ENCODE measurements around the gene FOXC2. TPM values are rescaled to one million over a fixed set of nuclear protein-coding genes. Genes with fewer than 3 reads are reported as not detected.

The FOXC2 gene
- polyA plus RNA-seq, 3 donors: not detected

DNA sequence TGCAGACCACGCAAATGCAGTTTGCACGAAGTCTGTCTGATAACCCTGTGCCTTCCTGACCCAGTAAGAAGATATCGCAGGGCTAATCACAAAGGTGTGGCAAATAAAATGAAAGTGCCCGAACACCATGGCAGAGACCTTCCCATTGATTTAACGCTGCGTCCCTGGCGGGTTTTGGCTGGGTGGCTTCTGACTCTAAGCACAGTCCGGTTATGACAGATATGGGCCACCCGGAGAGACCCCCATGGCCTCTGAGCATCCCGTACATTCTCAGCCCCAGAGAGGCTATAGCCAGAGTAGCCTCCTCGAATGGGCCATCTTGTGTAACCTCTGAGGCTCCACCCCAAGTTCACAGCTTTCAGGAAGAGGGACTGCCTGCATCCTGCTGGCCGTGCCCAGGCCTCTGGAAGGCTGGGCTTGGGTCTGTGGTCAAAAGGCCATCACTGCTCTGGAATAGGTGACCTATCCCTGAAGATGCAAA is 5.5 kb downstream of the FOXC2 start:
- 84% methylated on average over 12 of the region's 12 CpGs for WGBS (ENCODE audit: insufficient coverage)
- H3K9me3 Mint-ChIP-seq: peaks cover 0 to 19% (median 5%) of the 10 kb centered on the region in 7 donors
- H3K27me3 Mint-ChIP-seq (ENCODE audit: low read depth in 3 of 3): peaks cover 67 to 92% (median 80%) of the 10 kb centered on the region in 3 donors
- H3K4me1 Mint-ChIP-seq: peaks cover 9% of the 10 kb centered on the region
- intact Hi-C loops (cut with micrococcal nuclease): no loop called here
- H3K4me3 ChIP-seq (replicated peaks in 1 of 3; ENCODE audit: low read depth in 2 of 3, low read length in 3 of 3): no peak overlapping the region
- DNase-seq: no peak
- TF ChIP-seq, protein P1, sequence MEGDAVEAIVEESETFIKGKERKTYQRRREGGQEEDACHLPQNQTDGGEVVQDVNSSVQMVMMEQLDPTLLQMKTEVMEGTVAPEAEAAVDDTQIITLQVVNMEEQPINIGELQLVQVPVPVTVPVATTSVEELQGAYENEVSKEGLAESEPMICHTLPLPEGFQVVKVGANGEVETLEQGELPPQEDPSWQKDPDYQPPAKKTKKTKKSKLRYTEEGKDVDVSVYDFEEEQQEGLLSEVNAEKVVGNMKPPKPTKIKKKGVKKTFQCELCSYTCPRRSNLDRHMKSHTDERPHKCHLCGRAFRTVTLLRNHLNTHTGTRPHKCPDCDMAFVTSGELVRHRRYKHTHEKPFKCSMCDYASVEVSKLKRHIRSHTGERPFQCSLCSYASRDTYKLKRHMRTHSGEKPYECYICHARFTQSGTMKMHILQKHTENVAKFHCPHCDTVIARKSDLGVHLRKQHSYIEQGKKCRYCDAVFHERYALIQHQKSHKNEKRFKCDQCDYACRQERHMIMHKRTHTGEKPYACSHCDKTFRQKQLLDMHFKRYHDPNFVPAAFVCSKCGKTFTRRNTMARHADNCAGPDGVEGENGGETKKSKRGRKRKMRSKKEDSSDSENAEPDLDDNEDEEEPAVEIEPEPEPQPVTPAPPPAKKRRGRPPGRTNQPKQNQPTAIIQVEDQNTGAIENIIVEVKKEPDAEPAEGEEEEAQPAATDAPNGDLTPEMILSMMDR (IDR thresholded peaks at IDR 0.05): no peak
- H3K27ac ChIP-seq (ENCODE audit: low read depth in 1 of 2, low read length in 2 of 2): no peak overlapping the region
- H4K20me1 ChIP-seq (ENCODE audit: insufficient read depth, low read length): no peaks in the 10 kb centered on the region
- peaks cover under 1 to 7% of the 10 kb centered on the region in 2 donors for H3K9me3 ChIP-seq (replicated peaks in 1 of 2; ENCODE audit: control insufficient read depth in 1 of 2, insufficient read depth in 1 of 2, low read length in 2 of 2)
- peaks cover 12 to 17% of the 10 kb centered on the region in 2 donors for H3K4me1 ChIP-seq (ENCODE audit: control insufficient read depth in 1 of 2, insufficient read depth in 2 of 2, low read length in 2 of 2)
- H3K27me3 ChIP-seq (ENCODE audit: control insufficient read depth in 2 of 2, insufficient read depth in 2 of 2, low read length in 2 of 2): peaks cover 27 to 76% of the 10 kb centered on the region in 2 donors
- no peaks in the 10 kb centered on the region for H3K79me2 ChIP-seq (ENCODE audit: insufficient read depth, low read length)
- no peaks in the 10 kb centered on the region for H3K36me3 Mint-ChIP-seq
- no peak overlapping the region for H3K9ac ChIP-seq (ENCODE audit: insufficient read depth, low read length, poor library complexity, severe bottlenecking)
- no peak overlapping the region for H2AFZ ChIP-seq (ENCODE audit: insufficient read depth, low read depth, low read length, poor library complexity, severe bottlenecking)
- H3K4me2 ChIP-seq (replicated peaks; ENCODE audit: extremely low read depth, low read length, poor library complexity, severe bottlenecking): no peak overlapping the region
- H3K4me3 Mint-ChIP-seq: no peak overlapping the region
- H3K27ac Mint-ChIP-seq: no peak overlapping the region
- no peaks in the 10 kb centered on the region for H3K36me3 ChIP-seq (replicated peaks in 1 of 2; ENCODE audit: control insufficient read depth in 1 of 2, insufficient read depth in 2 of 2, low read length in 2 of 2)

GRCh38 chr16:86572606-86573005 is 6.0 kb downstream of the FOXC2 start:
- no peak overlapping the region for H3K9ac ChIP-seq (ENCODE audit: insufficient read depth, low read length, poor library complexity, severe bottlenecking)
- Mint-ChIP-seq H3K27ac (no peak overlapping the region), H3K4me1 (peaks cover 9% of the 10 kb centered on the region), H3K4me3 (peak overlapping the region in 1 of 2 donors; percentile 53), H3K9me3 (peaks cover 0 to 15% (median 5%) of the 10 kb centered on the region in 7 donors), H3K27me3 (ENCODE audit: low read depth in 3 of 3) (peaks cover 67 to 92% (median 80%) of the 10 kb centered on the region in 3 donors), H3K36me3 (no peaks in the 10 kb centered on the region)
- H4K20me1 ChIP-seq (ENCODE audit: insufficient read depth, low read length): no peaks in the 10 kb centered on the region
- TF ChIP-seq, protein P1 (IDR thresholded peaks at IDR 0.05): no peak
- H2AFZ ChIP-seq (ENCODE audit: insufficient read depth, low read depth, low read length, poor library complexity, severe bottlenecking): no peak overlapping the region
- DNase-seq: no peak
- H3K79me2 ChIP-seq (ENCODE audit: insufficient read depth, low read length): no peaks in the 10 kb centered on the region
- H3K27me3 ChIP-seq (ENCODE audit: control insufficient read depth in 2 of 2, insufficient read depth in 2 of 2, low read length in 2 of 2): peaks cover 33 to 76% of the 10 kb centered on the region in 2 donors
- 92% methylated on average over 3 of the region's 8 CpGs for WGBS (ENCODE audit: insufficient coverage)
- H3K4me3 ChIP-seq (replicated peaks in 1 of 3; ENCODE audit: low read depth in 2 of 3, low read length in 3 of 3): no peak overlapping the region
- no peaks in the 10 kb centered on the region for H3K36me3 ChIP-seq (replicated peaks in 1 of 2; ENCODE audit: control insufficient read depth in 1 of 2, insufficient read depth in 2 of 2, low read length in 2 of 2)
- H3K4me2 ChIP-seq (replicated peaks; ENCODE audit: extremely low read depth, low read length, poor library complexity, severe bottlenecking): no peak overlapping the region
- H3K9me3 ChIP-seq (replicated peaks in 1 of 2; ENCODE audit: control insufficient read depth in 1 of 2, insufficient read depth in 1 of 2, low read length in 2 of 2): peaks cover 6 to 7% of the 10 kb centered on the region in 2 donors
- H3K27ac ChIP-seq (ENCODE audit: low read depth in 1 of 2, low read length in 2 of 2): no peak overlapping the region
- peaks cover 12 to 17% of the 10 kb centered on the region in 2 donors for H3K4me1 ChIP-seq (ENCODE audit: control insufficient read depth in 1 of 2, insufficient read depth in 2 of 2, low read length in 2 of 2)
- intact Hi-C loops (cut with micrococcal nuclease): no loop called here

All from CD14-positive monocyte (primary cell).